Measurements from ENCODE around the gene DPP6.
"Not testable (repeated sequence)": the region's sequence is repeated elsewhere in the genome, so short reads cannot be mapped to it uniquely, and the experiment has no call there.

Gene DPP6

DNA sequence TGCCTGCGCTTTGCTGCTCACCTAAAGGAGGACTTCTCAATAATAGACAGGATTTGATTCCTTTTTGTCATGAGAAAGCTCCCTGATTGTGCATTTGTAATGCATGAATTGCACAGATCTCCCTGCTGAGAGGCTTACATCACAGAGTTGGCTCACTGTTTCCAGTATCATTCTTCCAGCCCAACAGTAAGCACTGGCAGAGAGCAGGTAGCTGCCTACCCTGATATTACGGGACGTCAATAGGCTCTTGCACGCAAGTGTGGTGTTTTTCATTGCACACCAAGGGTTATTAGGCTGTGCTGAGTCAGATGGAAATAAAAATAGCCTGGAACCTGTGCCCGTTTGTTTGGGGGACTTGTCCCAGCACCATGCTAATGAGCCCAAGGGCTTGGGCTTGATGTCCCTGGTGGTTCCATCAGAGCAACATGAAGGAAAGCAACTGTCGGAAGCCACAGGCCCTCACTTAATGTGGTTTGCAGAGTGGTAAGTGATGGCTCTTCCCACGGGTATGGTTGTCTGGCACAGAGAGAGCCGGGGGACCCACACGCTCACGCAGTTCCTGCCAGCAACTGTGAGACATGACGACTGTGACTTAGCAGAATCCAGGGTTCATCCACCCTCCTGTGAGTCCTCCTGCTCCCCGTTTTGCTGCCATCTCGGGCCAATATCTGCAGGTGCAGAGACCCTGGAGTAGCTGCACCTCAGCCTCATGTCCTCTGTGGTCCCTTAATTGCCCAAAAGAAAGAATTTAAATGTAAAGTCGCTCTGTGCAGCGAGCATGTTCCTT lies 20.4 kb downstream of the DPP6 start:
- DNase-seq (ENCODE audit: low read depth): not testable (repeated sequence)

GRCh38 chr7:154078523-154078922 lies 26.3 kb downstream of the DPP6 start:
- DNase-seq (ENCODE audit: low read depth): not testable (repeated sequence)

- DNase-seq (ENCODE audit: low read depth): not testable (repeated sequence)
These were observed 28.1 kb downstream of the DPP6 start for GRCh38 chr7:154080249-154080648.

DNA sequence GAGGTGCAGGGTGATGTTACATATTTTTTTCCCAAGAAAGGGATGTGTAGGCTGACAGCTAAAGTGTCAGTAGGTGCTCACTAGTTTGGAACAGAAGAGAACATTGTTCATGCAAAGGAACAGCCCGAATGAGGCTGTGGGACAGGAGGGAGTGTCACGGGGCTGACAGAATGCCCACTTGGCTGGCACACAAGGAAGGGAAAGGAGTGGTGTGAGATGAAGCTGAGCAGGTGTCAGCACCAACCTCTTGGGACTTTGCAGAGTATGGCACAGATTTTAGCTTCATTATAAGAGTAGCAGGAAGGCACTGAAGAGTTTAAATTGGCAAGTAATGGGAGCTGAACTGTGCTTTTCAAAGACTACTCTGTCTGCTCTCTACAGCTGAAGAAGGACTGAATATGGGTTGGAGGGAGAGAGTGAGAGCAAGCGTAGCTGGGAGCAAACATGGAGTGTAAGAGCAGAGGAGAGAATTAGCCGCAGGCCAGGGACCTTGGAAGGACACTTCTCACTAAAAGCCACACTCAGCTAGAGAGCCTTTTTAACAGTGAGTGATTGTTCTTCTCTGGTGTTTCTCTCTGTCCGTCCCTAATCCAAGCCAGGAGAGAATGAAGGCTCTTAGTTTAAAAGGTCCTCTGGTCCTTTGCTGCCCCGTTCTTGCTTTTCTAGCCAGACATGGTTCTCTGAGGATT lies 35.0 kb downstream of the DPP6 start:
- DNase-seq (ENCODE audit: low read depth): not testable (repeated sequence)

GRCh38 chr7:154092093-154092492 lies 39.9 kb downstream of the DPP6 start:
- not testable (repeated sequence) for DNase-seq (ENCODE audit: low read depth)

DNA sequence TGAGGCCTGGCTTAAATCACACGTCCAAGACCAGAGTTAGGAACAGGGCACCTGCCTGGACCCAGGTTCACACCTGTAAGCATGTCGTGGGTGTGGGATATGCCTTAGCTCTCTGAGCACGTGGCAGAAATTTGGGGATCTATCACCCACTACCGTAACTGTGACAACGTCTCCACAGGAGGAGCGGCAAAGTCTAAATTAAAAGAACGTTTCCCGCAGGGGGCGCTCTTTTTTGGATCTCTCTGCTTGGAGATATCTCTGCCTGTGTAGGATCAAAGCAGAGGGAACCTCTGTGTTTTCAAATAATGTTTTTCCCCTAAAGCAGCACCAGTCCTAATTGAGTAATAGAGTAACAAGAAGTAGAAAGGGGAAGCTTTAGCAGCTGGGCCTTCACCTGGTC lies 43.0 kb downstream of the DPP6 start:
- not testable (repeated sequence) for DNase-seq (ENCODE audit: low read depth)

GRCh38 chr7:154105063-154105462 lies 52.9 kb downstream of the DPP6 start:
- DNase-seq (ENCODE audit: low read depth): not testable (repeated sequence)

- DNase-seq (ENCODE audit: low read depth): not testable (repeated sequence)
These were observed 57.4 kb downstream of the DPP6 start for GRCh38 chr7:154109615-154110014.

DNA sequence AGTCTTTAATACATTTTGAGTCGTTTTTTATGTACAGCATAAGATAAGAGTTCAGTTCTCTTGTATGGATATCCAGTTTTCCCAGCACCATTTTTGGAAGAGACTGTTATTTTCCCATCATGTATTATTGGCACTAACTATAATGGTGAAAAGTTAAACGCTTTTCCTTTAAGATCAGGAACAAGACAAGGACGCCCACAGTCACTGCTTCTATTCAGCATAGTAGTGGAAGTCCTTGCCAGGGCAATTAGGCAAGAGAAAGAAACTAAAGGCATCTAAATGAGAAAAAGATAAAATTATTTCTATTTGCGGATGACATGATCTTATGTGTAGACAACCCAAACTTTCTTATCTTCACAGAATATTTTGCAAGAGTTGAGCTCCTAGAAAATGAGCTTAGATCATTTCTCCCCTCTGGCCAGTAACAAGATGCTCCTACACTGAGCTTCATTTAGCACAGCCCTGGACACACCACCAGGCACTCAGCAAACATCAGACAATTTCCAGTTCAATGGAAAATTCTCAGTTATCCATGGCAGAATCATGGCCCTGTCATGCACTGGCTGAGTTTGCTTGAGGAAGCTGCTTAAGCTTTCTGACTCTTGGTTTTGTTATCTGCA lies 61.6 kb downstream of the DPP6 start:
- DNase-seq (ENCODE audit: low read depth): not testable (repeated sequence)

DNA sequence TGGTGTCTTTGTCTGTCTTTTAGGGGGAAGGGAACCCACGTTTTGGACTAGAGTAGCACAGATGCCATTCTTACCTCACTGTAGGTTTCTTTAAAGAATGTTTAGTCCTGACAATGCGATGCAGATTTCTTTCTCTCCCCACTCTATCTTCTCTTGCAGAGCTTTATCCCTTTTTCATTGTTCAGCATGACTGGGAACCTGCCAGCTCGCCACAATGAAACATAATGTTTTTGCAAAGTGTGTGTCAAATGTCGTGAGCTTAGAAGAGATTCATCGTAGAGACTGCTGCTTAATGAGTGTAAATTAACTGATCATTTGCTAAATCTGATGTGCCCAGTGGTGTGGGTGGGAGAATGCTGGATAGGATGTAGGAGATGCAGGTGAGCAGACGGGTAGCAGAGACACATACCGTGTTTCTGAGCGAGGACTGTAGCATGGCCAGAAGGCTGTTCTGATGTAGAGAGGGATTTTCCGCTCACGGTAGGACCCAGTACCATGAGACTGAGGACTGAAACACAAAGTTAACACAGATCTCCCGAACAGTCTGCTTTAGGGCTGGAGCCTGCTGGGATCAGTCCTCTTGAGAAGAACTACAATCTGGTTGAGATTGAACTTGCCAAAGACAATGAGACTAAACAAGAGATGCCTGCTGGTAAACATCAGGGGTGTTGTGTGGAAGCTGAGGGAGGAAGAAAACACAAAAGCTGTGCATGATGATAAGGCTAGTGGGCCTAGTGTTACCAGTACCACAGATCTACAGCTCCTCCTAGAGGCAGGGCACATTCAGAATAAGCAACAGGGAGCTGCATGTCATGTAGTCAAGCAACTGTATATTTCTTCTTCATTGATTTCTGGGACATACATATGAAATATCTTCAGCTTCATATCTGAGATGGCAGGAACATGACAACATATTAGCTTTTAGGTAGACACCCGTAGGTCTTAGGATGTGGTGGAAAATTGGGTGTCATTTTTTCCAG lies 65.5 kb downstream of the DPP6 start:
- not testable (repeated sequence) for DNase-seq (ENCODE audit: low read depth)

DNA sequence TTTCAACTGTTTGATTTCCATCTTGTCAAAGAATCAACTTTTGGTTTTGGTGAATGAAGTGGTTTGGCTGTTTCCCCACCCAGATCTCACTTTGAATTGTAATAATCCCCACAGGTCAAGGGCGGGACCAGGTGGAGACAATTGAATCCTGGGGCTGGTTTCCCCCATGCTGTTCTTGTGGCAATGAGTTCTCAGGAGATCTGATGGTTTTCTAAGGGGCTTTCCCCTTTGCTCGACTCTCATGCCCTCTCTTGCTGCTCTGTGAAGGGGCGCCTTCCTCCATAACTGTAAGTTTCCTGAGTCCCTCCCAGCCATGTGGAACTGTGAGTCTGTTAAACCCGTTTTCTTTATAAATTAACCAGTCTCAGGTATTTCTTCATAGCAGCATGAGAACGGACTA lies 68.6 kb downstream of the DPP6 start:
- DNase-seq (ENCODE audit: low read depth): not testable (repeated sequence)

- DNase-seq (ENCODE audit: low read depth): not testable (repeated sequence)
These were observed 70.5 kb downstream of the DPP6 start for GRCh38 chr7:154122720-154123119.

GRCh38 chr7:154123397-154123796 lies 71.2 kb downstream of the DPP6 start:
- not testable (repeated sequence) for DNase-seq (ENCODE audit: low read depth)

- not testable (repeated sequence) for DNase-seq (ENCODE audit: low read depth)
These were observed 76.9 kb downstream of the DPP6 start for GRCh38 chr7:154129142-154129541.

DNA sequence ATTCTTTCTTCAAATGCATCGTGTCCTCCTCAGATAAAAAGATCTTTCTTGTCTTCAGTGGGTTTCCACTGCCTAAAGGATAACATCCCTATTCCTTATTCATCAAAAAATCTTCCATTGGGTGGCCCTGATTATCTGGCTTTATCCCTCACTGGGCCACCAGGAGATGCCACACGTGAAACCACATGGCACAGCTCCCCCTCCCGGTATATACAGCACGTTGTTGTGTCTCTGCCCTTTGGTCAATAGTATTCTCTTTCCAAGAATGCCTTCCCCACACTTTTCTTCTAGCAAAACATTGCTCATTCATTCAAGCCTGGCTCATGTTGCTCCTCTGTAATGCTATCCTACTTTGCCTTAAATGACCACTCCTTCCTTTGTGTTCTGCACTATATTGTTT lies 80.4 kb downstream of the DPP6 start:
- DNase-seq (ENCODE audit: low read depth): not testable (repeated sequence)

DNA sequence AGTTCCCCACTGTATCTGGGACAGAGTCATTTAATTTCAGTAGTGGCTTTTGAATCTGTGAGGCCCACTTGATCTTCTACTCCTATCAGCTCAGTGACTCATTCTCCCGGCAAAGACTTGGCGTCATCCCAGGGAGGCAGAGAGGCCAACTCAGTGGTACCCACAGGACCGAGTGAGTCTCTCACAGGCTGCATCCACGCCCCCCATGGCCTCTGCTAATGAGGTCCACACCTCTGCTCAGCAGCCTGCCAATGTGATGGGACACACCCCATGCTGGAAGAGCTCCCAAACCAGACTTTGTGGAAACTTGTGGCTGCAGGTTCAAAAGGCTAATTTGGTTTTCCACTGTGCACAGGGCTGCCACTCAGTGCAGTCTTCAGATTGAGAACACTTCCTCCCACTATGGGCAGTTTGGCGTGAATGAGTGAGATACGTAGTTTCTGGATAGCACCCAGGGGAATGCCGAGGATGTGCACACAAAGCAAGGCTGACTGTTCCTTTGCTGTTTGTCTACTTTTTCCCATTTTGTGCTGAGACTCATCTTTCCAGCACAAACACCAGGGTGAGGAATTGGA lies 81.6 kb downstream of the DPP6 start:
- DNase-seq (ENCODE audit: low read depth): not testable (repeated sequence)

DNA sequence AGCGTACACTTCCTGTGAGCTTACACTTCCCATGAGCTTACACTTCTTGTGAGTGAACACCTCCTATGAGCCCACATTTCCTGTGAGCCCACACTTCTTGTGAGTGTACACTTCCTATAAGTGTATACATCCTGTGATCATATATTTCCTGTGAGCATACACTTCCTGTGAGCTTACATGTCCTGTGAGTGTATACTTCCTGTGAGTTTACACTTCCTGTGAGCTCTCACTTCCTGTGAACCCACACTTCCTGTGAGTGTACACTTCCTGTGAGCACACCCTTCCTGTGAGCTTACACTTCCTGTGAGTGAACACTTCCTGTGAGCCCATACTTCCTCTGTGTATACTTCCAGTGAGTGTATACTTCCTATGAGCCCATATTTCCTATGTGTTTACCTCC lies 82.5 kb downstream of the DPP6 start:
- DNase-seq (ENCODE audit: low read depth): not testable (repeated sequence)

- not testable (repeated sequence) for DNase-seq (ENCODE audit: low read depth)
These were observed 83.4 kb downstream of the DPP6 start for GRCh38 chr7:154135646-154136045.

DNA sequence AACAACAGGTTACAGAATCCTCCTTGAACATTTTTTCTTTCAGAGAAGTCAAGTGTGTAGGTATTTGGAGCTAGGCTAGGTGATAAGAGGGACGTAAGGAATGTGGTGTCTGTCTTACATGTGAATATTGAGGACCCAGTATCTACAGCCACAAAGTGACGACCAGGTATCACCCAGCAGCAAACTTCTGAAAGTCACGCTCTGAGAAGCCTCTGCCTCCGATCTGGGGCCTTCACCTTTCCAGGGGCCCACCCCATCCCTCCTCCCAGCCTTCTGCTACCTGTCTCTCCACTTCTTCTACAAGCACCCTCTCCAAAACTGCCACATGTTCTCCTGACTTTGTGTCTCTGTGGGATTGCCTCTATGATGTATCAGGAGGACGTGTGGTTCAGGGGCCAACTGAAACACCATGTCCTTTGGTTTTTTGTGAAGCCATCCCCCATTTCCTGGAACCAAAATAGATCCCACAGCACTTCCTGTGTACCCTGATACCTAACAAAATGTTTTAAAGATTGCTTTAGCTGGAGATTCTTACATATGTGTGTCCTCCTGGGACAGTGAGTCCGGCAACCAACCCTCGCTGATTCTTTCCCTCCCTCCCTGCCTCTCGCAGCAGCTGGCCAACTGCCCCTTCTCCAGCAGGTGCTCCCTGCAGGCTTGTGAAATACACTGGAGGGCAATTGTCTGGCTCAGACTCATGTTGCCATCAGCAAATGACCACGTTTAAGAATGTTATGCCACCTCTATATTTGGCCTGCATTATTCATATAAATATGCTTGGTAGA lies 93.9 kb downstream of the DPP6 start:
- not testable (repeated sequence) for DNase-seq (ENCODE audit: low read depth)

DNA sequence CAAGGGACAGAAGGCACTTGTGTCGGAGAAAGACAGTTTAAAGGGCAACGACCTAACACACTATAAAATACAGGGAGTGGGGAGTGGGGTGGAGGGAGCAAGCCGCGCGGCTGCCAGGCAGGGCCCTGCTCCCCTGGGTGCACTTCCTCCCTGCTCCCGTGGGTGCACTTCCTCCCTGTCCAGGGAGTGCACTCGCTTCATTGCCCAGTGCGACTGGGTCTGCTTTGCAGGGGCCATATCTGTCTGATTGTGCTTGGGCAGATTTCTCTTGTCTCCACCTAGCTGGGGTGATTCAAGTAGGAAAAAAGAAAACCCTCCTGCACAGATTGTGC lies 94.5 kb downstream of the DPP6 start:
- not testable (repeated sequence) for DNase-seq (ENCODE audit: low read depth)
